Stimulated activated CD8-positive, alpha-beta memory T cell treated with anti-CD3 and anti-CD28 coated beads, Interleukin-12 subunit alpha, Interleukin-12 subunit beta, amount 100 ng/mL, for 4 hours (primary cell): ENCODE data around the gene DGKI.

Experiments
- DNase-seq: peaks from one replicate; pipeline ENCODE4 v3.0.0-alpha.2; 2020; ENCODE audit warnings: low read depth

The DGKI gene

DNA sequence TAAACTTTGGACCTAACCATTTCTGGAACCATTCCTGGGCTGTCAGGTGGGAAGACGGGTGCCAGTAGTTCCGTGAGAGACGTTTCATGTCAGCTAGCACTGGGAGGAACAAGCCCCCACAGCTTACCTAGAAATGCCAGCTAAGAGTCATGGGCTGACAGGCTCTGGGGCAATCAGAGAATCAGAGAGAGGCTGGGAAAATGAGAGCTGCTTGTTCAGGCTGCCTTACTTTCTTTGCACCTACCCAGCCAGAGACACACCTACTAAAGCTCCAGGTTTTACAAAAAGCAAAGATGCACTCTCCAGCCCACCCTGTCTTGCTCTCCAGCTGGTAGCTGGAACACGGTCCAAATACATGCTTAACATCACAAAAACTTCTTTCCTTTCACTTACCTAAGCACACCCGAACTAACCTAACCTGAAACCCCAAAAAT, 503.9 kb downstream of the DGKI start:
- no peak for DNase-seq

DNA sequence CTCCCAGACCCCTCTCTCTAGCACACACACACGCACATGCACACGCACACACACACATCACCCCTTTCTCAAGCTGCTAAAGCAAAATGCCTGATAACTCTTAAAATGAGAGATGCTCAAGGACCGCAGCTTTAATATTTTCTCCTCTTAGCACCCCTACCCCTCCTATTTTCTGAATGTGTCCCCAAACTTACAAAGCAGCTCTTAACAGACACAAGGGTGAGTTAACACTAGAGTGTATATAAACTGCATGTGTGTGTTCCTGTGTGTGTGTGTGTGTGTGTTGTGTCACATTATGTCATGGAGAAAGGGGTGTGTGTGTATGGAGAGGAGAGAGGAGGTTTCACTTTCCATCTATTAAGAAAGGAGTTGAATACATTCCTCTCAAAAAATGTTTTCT, 504.5 kb downstream of the DGKI start:
- DNase-seq = no peak

- no peak for DNase-seq
These were observed 508.9 kb downstream of the DGKI start for GRCh38 chr7:137337902-137338301.

DNA sequence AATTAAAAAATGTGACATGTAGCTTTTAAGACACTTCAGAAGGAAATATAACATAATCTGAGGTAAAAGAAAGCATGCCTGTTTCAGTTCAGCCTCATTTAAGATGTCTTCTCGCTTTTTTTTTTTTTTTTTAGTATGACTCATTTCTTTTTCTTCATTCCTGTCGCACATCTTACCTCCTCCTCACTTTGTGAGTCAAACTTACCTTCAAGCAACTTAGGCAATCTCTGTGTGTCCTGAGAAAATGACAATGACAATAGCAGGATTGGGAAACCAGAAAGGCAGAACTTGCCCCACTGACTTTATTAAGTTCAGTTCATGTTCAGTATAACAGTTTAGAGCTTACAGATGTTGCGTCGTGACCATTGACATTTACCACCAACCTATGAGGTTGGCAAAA, 511.0 kb downstream of the DGKI start:
- no peak for DNase-seq

DNA sequence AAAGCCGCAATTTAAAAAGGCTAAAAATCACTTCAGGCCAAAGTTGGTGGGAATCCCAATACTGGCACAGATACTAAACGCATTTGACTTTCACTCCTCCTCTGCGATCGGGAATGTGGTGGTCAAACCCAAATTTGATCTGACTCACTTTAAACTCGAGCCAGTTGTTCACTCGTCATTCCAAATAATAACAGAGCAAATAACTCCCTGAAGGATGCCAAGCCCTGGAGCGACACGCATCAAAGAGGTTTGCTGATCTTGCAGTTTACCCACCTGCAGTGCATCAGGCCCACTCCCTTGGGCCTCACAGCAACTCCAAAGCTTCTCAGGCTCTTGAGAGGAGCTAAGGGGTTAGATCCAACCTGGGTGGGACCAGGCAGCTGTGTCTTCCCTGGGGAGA, 515.4 kb downstream of the DGKI start:
- no peak for DNase-seq
